Measurements from ENCODE around the gene SEPTIN12. TPM values are rescaled to one million over a fixed set of nuclear protein-coding genes. Genes with fewer than 3 reads are reported as not detected.

SEPTIN12 gene
- total RNA-seq, 6 experiments from 2014 or later = not detected

- no peaks in the 10 kb centered on the region for H3K9me3 Mint-ChIP-seq
- peaks cover 2% of the 10 kb centered on the region; the same call in 1 of the 2 replicates for H3K27me3 Mint-ChIP-seq (ENCODE audit: insufficient read depth)
- no peaks in the 10 kb centered on the region for H3K4me1 Mint-ChIP-seq (ENCODE audit: low read depth)
- no peak for DNase-seq
- H3K27ac Mint-ChIP-seq = no peak overlapping the region
- H3K36me3 Mint-ChIP-seq (ENCODE audit: low read depth) = peaks cover 31% of the 10 kb centered on the region
- no peak overlapping the region for H3K4me3 Mint-ChIP-seq
- no peak for TF ChIP-seq CTCF (IDR thresholded peaks at IDR 0.05)
These were observed 32.5 kb upstream of the SEPTIN12 start for GRCh38 chr16:4820652-4821051.

- no peak overlapping the region for H3K4me3 Mint-ChIP-seq
- H3K27ac Mint-ChIP-seq = no peak overlapping the region
- H3K9me3 Mint-ChIP-seq = no peaks in the 10 kb centered on the region
- peaks cover 37% of the 10 kb centered on the region for H3K36me3 Mint-ChIP-seq (ENCODE audit: low read depth)
- H3K27me3 Mint-ChIP-seq (ENCODE audit: insufficient read depth) = peaks cover 4% of the 10 kb centered on the region
- no peaks in the 10 kb centered on the region for H3K4me1 Mint-ChIP-seq (ENCODE audit: low read depth)
- DNase-seq = no peak
- TF ChIP-seq CTCF (IDR thresholded peaks at IDR 0.05) = peak; percentile 39
These were observed 26.5 kb upstream of the SEPTIN12 start for GRCh38 chr16:4814542-4815173.

- no peaks in the 10 kb centered on the region for H3K9me3 Mint-ChIP-seq
- H3K4me3 Mint-ChIP-seq = no peak overlapping the region
- no peaks in the 10 kb centered on the region for H3K4me1 Mint-ChIP-seq (ENCODE audit: low read depth)
- no peak overlapping the region for H3K27ac Mint-ChIP-seq
- peaks cover 37% of the 10 kb centered on the region for H3K36me3 Mint-ChIP-seq (ENCODE audit: low read depth)
- H3K27me3 Mint-ChIP-seq (ENCODE audit: insufficient read depth) = peaks cover 4% of the 10 kb centered on the region
- no peak for TF ChIP-seq CTCF (IDR thresholded peaks at IDR 0.05)
- no peak for DNase-seq
These were observed 25.9 kb upstream of the SEPTIN12 start for GRCh38 chr16:4814046-4814445.

- no peak for TF ChIP-seq CTCF (IDR thresholded peaks at IDR 0.05)
- Mint-ChIP-seq H3K9me3 (no peaks in the 10 kb centered on the region), H3K4me3 (no peak overlapping the region), H3K27ac (no peak overlapping the region), H3K27me3 (ENCODE audit: insufficient read depth) (peaks cover 1% of the 10 kb centered on the region; the same call in 1 of the 2 replicates), H3K4me1 (ENCODE audit: low read depth) (no peaks in the 10 kb centered on the region), H3K36me3 (ENCODE audit: low read depth) (peaks cover 32% of the 10 kb centered on the region)
- no peak for DNase-seq
These were observed 25.3 kb upstream of the SEPTIN12 start for GRCh38 chr16:4813251-4814003.

GRCh38 chr16:4811773-4812172 lies 23.6 kb upstream of the SEPTIN12 start:
- Mint-ChIP-seq H3K4me1 (ENCODE audit: low read depth) (no peaks in the 10 kb centered on the region), H3K4me3 (no peak overlapping the region), H3K9me3 (no peaks in the 10 kb centered on the region), H3K27me3 (ENCODE audit: insufficient read depth) (peaks cover 1% of the 10 kb centered on the region; the same call in 1 of the 2 replicates), H3K36me3 (ENCODE audit: low read depth) (peaks cover 35% of the 10 kb centered on the region), H3K27ac (no peak overlapping the region)
- no peak for TF ChIP-seq CTCF (IDR thresholded peaks at IDR 0.05)
- DNase-seq = no peak
